Bronchial epithelial cell (primary cell): ENCODE data around the gene DDX46. TPM values are rescaled to one million over a fixed set of nuclear protein-coding genes. Genes with fewer than 3 reads are reported as not detected.
"Not testable (repeated sequence)": the region's sequence is repeated elsewhere in the genome, so short reads cannot be mapped to it uniquely, and the experiment has no call there.

Experiments used
- DNase-seq: peaks from one replicate; pipeline ENCODE4 v3.0.0-alpha.2; 2010; ENCODE audit warnings: low read depth
- FAIRE-seq: peaks from 2 replicates; lab custom pipeline; 2011; peaks lifted over from hg19 to GRCh38; lab: Jason Lieb, UNC
- H3K27me3 ChIP-seq: 2 replicates; pipeline ENCODE4 v1.5.1; 2011; ENCODE audit warnings: low read length; ENCODE audit not compliant: control insufficient read depth, insufficient read depth
- H3K36me3 ChIP-seq: 2 replicates; pipeline ENCODE4 v1.5.1; 2011; ENCODE audit warnings: low read length; ENCODE audit not compliant: control insufficient read depth, insufficient read depth
- H3K4me3 ChIP-seq: 2 replicates; pipeline ENCODE4 v1.5.1; 2011; ENCODE audit warnings: mild to moderate bottlenecking, low read depth, low read length, control low read depth
- CTCF ChIP-seq: IDR thresholded peaks from 2 replicates; pipeline ENCODE4 v1.5.1; 2011; ENCODE audit warnings: mild to moderate bottlenecking, moderate library complexity, low read length, control low read depth, inconsistent platforms; ENCODE audit not compliant: insufficient read depth, severe bottlenecking
- total RNA-seq: library from RNA; depleted of rRNA; stranded (reverse); fragments of >200 nt; gene quantifications from 2 replicates; pipeline ENCODE4 v1.2.1, GENCODE V29; 2014

The DDX46 gene
- total RNA-seq, 1 donor from 2014 or later: 10.8 TPM

GRCh38 chr5:134837530-134838181 lies 79.1 kb downstream of the DDX46 start:
- no peak for FAIRE-seq
- Histone ChIP-seq H3K4me3 (no peak overlapping the region), H3K27me3 (no peaks in the 10 kb centered on the region), H3K36me3 (no peaks in the 10 kb centered on the region)
- no peak for TF ChIP-seq CTCF
- no peak for DNase-seq

GRCh38 chr5:134838361-134838760 lies 79.8 kb downstream of the DDX46 start:
- not testable (repeated sequence) for DNase-seq, H3K4me3 ChIP-seq, H3K36me3 ChIP-seq, FAIRE-seq, H3K27me3 ChIP-seq

- Histone ChIP-seq H3K36me3 (no peaks in the 10 kb centered on the region), H3K4me3 (no peak overlapping the region)
- no peak for FAIRE-seq
Observed at GRCh38 chr5:134840811-134841210, 82.2 kb downstream of the DDX46 start.

GRCh38 chr5:134844252-134844651 lies 85.7 kb downstream of the DDX46 start:
- TF ChIP-seq CTCF: no peak
- Histone ChIP-seq H3K4me3 (no peak overlapping the region), H3K36me3 (peaks cover 2% of the 10 kb centered on the region), H3K27me3 (no peaks in the 10 kb centered on the region)
- DNase-seq (no peak), FAIRE-seq (no peak)

More at GRCh38 chr5:134840811-134841210, 82.2 kb downstream of the DDX46 start:
- no peak for TF ChIP-seq CTCF
- DNase-seq: peak; percentile 7
- no peaks in the 10 kb centered on the region for H3K27me3 ChIP-seq

GRCh38 chr5:134845335-134845851 lies 86.8 kb downstream of the DDX46 start:
- TF ChIP-seq CTCF: no peak
- peaks cover 2% of the 10 kb centered on the region for H3K36me3 ChIP-seq
- no peak for FAIRE-seq
- H3K4me3 ChIP-seq: peak overlapping the region; percentile 86
- H3K27me3 ChIP-seq: no peaks in the 10 kb centered on the region
- DNase-seq: no peak

- no peak for TF ChIP-seq CTCF
- DNase-seq: peak; percentile 88
- peaks cover 2% of the 10 kb centered on the region for H3K36me3 ChIP-seq
- FAIRE-seq: no peak
- no peaks in the 10 kb centered on the region for H3K27me3 ChIP-seq
- H3K4me3 ChIP-seq: peak within 1 kb of the TSS; percentile 86
Observed at GRCh38 chr5:134845852-134846640, 87.5 kb downstream of the DDX46 start, which contains the start of gene C5orf24. C5orf24 (plus strand) TSS chr5:134845968; CDS start chr5:134854901, 8,933 bp downstream.
